Neural cell (in vitro differentiated cells): ENCODE results near the gene DPP6.

ENCODE experiments used
- CTCF ChIP-seq: fragments of 450-650 bp; IDR thresholded peaks from 2 replicates; pipeline ENCODE4 v1.5.1; 2014; ENCODE audit warnings: antibody characterized with exemption, mild to moderate bottlenecking, moderate library complexity; ENCODE audit not compliant: poor library complexity, severe bottlenecking
- EP300 ChIP-seq: fragments of 450-650 bp; conservative IDR thresholded peaks from 2 replicates; pipeline ENCODE4 v1.6.1; 2014; ENCODE audit warnings: antibody characterized with exemption, mild to moderate bottlenecking, moderate library complexity; ENCODE audit not compliant: poor library complexity, severe bottlenecking
- EZH2 ChIP-seq: fragments of 200-600, 300-800 bp; shearing (Covaris generic), sonication (generic); IDR thresholded peaks from 2 replicates; pipeline ENCODE4 v1.6.1; 2014; ENCODE audit warnings: antibody characterized with exemption, low read length, borderline replicate concordance, mild to moderate bottlenecking; ENCODE audit not compliant: insufficient read depth, poor library complexity, severe bottlenecking
- MXI1 ChIP-seq: fragments of 450-650 bp; conservative IDR thresholded peaks from 2 replicates; pipeline ENCODE4 v1.6.1; 2014; ENCODE audit warnings: antibody characterized with exemption, mild to moderate bottlenecking; ENCODE audit not compliant: poor library complexity, severe bottlenecking
- POLR2AphosphoS5 ChIP-seq: IDR thresholded peaks from 2 replicates; pipeline ENCODE4 v1.6.1; 2012
- RAD21 ChIP-seq: fragments of 450-650 bp; conservative IDR thresholded peaks from 2 replicates; pipeline ENCODE4 v1.6.1; 2014; ENCODE audit warnings: antibody characterized with exemption, mild to moderate bottlenecking, moderate library complexity

- no peak for TF ChIP-seq CTCF
- no peak for TF ChIP-seq POLR2AphosphoS5
- no peak for TF ChIP-seq EP300
- no peak for TF ChIP-seq MXI1
- no peak for TF ChIP-seq RAD21
- no peak for TF ChIP-seq EZH2
These were observed 284.1 kb downstream of the DPP6 start for GRCh38 chr7:154336295-154336694.
